ENCODE measurements around the gene PDE4B. TPM values are rescaled to one million over a fixed set of nuclear protein-coding genes. Genes with fewer than 3 reads are reported as not detected.

The PDE4B gene
- total RNA-seq, 1 experiment from 2014 or later = 1.4 TPM

GRCh38 chr1:66276218-66276617, 483.5 kb downstream of the PDE4B start:
- Histone ChIP-seq H3K4me2 (ENCODE audit: low read length) (no peak overlapping the region), H3K4me3 (ENCODE audit: low read length) (no peak overlapping the region), H3K9me3 (ENCODE audit: low read length) (no peaks in the 10 kb centered on the region), H3K4me1 (ENCODE audit: insufficient read depth, low read length) (peaks cover 20% of the 10 kb centered on the region), H3K79me2 (ENCODE audit: low read length) (no peaks in the 10 kb centered on the region), H3K9ac (ENCODE audit: low read length) (no peak overlapping the region), H3F3A (ENCODE audit: low read length, unreplicated experiment) (no peaks in the 10 kb centered on the region), H3K9me2 (replicated peaks; ENCODE audit: low read length) (no peaks in the 10 kb centered on the region), H3K27ac (ENCODE audit: low read length) (no peak overlapping the region), H2AFZ (ENCODE audit: low read length) (no peak overlapping the region), H3K36me3 (ENCODE audit: low read depth, low read length) (no peaks in the 10 kb centered on the region), H3K27me3 (ENCODE audit: low read length) (no peaks in the 10 kb centered on the region), H4K20me1 (ENCODE audit: low read length) (no peaks in the 10 kb centered on the region)
- CTCF ChIA-PET = no interaction called here
- POLR2A ChIA-PET (ENCODE audit: unreplicated experiment) = no interaction called here
- no peak for ATAC-seq
- intact Hi-C loops (cut with micrococcal nuclease) = no loop called here
- BruUV-seq (replicated peaks) = no TSS peak
- DNase-seq = no peak
- TF ChIP-seq EZH2phosphoT487 (IDR thresholded peaks at IDR 0.05; ENCODE audit: borderline replicate concordance, low read length) (no peak), CTCF (conservative IDR thresholded peaks at IDR 0.05; ENCODE audit: low read depth, low read length) (no peak), EZH2 (IDR thresholded peaks at IDR 0.05; ENCODE audit: low read length, unreplicated experiment) (no peak)

- Histone ChIP-seq H3K9me2 (replicated peaks; ENCODE audit: low read length) (no peaks in the 10 kb centered on the region), H3K4me1 (ENCODE audit: insufficient read depth, low read length) (peaks cover 21% of the 10 kb centered on the region), H3K27ac (ENCODE audit: low read length) (no peak overlapping the region), H3K9me3 (ENCODE audit: low read length) (no peaks in the 10 kb centered on the region), H2AFZ (ENCODE audit: low read length) (no peak overlapping the region), H3K4me2 (ENCODE audit: low read length) (no peak overlapping the region), H3K4me3 (ENCODE audit: low read length) (no peak overlapping the region), H3K9ac (ENCODE audit: low read length) (no peak overlapping the region), H3K36me3 (ENCODE audit: low read depth, low read length) (no peaks in the 10 kb centered on the region), H3K79me2 (ENCODE audit: low read length) (no peaks in the 10 kb centered on the region), H4K20me1 (ENCODE audit: low read length) (no peaks in the 10 kb centered on the region), H3K27me3 (ENCODE audit: low read length) (no peaks in the 10 kb centered on the region), H3F3A (ENCODE audit: low read length, unreplicated experiment) (no peaks in the 10 kb centered on the region)
- ChIA-PET CTCF (no interaction called here), POLR2A (ENCODE audit: unreplicated experiment) (no interaction called here)
- BruUV-seq (replicated peaks) = no TSS peak
- TF ChIP-seq EZH2phosphoT487 (IDR thresholded peaks at IDR 0.05; ENCODE audit: borderline replicate concordance, low read length) = no peak
- TF ChIP-seq CTCF (conservative IDR thresholded peaks at IDR 0.05; ENCODE audit: low read depth, low read length) = no peak
- TF ChIP-seq EZH2 (IDR thresholded peaks at IDR 0.05; ENCODE audit: low read length, unreplicated experiment) = no peak
- DNase-seq (no peak), ATAC-seq (no peak)
- intact Hi-C loops (cut with micrococcal nuclease) = no loop called here
Observed at GRCh38 chr1:66278260-66279021, 485.7 kb downstream of the PDE4B start.

DNA sequence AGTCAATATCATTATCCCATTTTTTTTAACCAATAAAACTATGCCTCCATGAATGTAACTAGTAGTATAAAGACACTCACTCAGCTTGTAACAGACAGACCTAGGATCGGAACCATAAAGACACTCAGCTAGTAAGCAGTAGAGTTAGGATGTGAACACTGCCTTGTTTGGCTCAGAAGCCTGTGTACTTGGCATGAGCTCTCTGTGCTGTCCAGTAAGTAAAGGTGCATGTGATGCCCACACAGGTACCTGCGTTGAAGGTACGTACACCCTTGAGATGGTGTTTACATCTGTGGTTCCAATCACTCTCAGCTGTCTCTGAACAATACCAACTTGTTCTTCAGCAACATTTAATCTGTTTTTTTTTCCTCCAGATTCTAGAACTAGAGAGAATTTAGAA, 489.1 kb downstream of the PDE4B start:
- Histone ChIP-seq H2AFZ (ENCODE audit: low read length) (no peak overlapping the region), H4K20me1 (ENCODE audit: low read length) (no peaks in the 10 kb centered on the region), H3F3A (ENCODE audit: low read length, unreplicated experiment) (no peaks in the 10 kb centered on the region), H3K9ac (ENCODE audit: low read length) (peak overlapping the region; percentile 22; the same call in 1 of the 2 replicates), H3K4me3 (ENCODE audit: low read length) (no peak overlapping the region), H3K4me1 (ENCODE audit: insufficient read depth, low read length) (peaks cover 41% of the 10 kb centered on the region), H3K9me2 (replicated peaks; ENCODE audit: low read length) (no peaks in the 10 kb centered on the region), H3K9me3 (ENCODE audit: low read length) (no peaks in the 10 kb centered on the region), H3K36me3 (ENCODE audit: low read depth, low read length) (no peaks in the 10 kb centered on the region), H3K79me2 (ENCODE audit: low read length) (no peaks in the 10 kb centered on the region), H3K27me3 (ENCODE audit: low read length) (no peaks in the 10 kb centered on the region), H3K4me2 (ENCODE audit: low read length) (no peak overlapping the region), H3K27ac (ENCODE audit: low read length) (peak overlapping the region; percentile 60)
- TF ChIP-seq EZH2 (IDR thresholded peaks at IDR 0.05; ENCODE audit: low read length, unreplicated experiment) (no peak), EZH2phosphoT487 (IDR thresholded peaks at IDR 0.05; ENCODE audit: borderline replicate concordance, low read length) (no peak), CTCF (conservative IDR thresholded peaks at IDR 0.05; ENCODE audit: low read depth, low read length) (no peak)
- intact Hi-C loops (cut with micrococcal nuclease) = no loop called here
- CTCF ChIA-PET = no interaction called here
- DNase-seq = no peak
- no peak for ATAC-seq
- POLR2A ChIA-PET (ENCODE audit: unreplicated experiment) = interaction anchor here (0.6 kb wide), 1 partner anchor 49 kb away, joined by 3 read pairs; no protein-coding TSS in a partner anchor
- BruUV-seq (replicated peaks) = no TSS peak

Data from PC-3 (cell line).